ENCODE data around the gene EPHB3.

DNA sequence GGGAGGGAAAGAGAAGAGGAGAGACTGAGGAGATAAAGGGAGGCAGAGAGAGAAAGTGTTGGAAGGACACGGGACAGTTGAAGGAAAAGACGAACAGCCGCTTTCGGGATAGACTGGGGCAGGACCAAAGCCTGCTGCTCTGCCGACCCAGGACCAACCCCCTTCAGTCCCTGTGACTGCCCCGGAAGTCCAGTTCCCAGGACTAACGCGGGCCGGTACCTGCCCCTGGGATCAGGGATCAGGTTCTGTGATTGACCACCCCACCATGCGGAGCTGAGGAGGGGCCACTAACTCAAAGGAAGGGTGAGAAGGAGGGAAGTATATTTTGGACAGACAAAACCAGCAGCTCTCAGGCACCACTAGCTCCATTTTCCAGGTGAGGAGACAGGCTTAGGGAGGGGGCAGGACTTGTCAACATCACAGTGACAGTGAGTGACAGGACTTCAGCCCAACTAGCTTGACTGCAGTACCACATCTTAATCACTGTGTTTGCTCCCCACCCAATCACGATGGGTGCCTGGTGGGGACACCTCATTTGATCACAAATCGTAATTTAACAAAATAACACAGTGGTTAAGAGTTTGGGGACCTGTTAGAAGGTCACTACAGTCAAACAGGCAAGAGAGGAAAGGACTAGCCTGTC lies 9.8 kb upstream of the EPHB3 start:
- no peak for TF ChIP-seq EP300 (IDR thresholded peaks at IDR 0.05)
- no peak for TF ChIP-seq POLR2AphosphoS5 (IDR thresholded peaks at IDR 0.05)
- TF ChIP-seq CTCF (IDR thresholded peaks at IDR 0.05): no peak
